Measurements from ENCODE around the gene DACT1.

Gene DACT1

DNA sequence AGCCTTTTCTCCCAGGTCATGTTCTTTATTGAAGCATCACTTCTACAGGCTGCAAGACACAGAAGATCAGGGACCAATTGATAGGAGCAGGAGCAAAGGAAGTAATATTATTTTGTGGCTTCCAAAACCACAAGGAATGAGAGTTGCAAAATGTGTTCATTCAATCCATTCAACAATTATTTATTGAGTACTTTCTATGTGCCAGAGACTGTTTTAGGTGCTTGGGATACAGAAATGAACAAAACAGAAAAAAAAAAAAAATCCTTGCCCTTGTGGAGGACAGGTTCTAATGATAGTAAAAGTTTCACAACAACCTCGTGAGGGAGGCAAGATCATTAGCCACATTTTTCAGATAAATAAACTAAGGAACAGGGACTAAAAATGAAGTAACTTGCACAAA is 20.1 kb upstream of the DACT1 start:
- Histone ChIP-seq H3K36me3 (ENCODE audit: insufficient read depth, low read length) (no peaks in the 10 kb centered on the region), H3K4me1 (ENCODE audit: control insufficient read depth, insufficient read depth, low read length) (no peaks in the 10 kb centered on the region), H3K9ac (ENCODE audit: low read depth, low read length) (no peak overlapping the region), H3K4me2 (ENCODE audit: low read length) (no peak overlapping the region), H3K27me3 (ENCODE audit: control insufficient read depth, insufficient read depth, low read length) (peaks cover 4% of the 10 kb centered on the region), H3K4me3 (ENCODE audit: low read length) (no peak overlapping the region), H3K9me3 (replicated peaks; ENCODE audit: low read length) (no peaks in the 10 kb centered on the region)

- H3K9ac ChIP-seq (ENCODE audit: low read depth, low read length) = no peak overlapping the region
Measured at GRCh38 chr14:58620011-58620410, 17.8 kb upstream of the DACT1 start.

DNA sequence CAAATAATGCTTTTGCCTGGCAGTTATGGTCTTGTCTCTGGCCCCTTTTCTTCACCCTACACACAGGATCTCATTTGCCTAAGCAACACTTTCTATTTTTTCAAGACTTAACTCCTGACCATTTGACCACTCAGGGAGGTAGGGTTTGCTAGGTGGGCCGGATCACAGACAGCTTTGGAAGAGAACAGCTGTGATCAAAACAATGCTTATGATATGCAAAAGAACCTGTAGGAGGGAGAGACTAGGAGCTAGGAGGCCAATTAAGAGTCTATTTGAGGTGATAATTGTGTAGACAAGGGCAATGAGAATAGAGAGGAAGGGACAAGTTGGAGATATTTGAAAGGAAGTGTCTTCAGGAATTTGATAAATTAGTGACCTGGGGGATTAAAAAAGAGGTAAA is 12.3 kb upstream of the DACT1 start:
- Histone ChIP-seq H3K4me2 (ENCODE audit: low read length) (no peak overlapping the region), H3K27me3 (ENCODE audit: control insufficient read depth, insufficient read depth, low read length) (peaks cover under 1% of the 10 kb centered on the region), H3K9me3 (replicated peaks; ENCODE audit: low read length) (no peaks in the 10 kb centered on the region), H3K36me3 (ENCODE audit: insufficient read depth, low read length) (no peaks in the 10 kb centered on the region), H3K9ac (ENCODE audit: low read depth, low read length) (no peak overlapping the region), H3K4me1 (ENCODE audit: control insufficient read depth, insufficient read depth, low read length) (peaks cover 13% of the 10 kb centered on the region), H3K4me3 (ENCODE audit: low read length) (no peak overlapping the region)

More at GRCh38 chr14:58620011-58620410, 17.8 kb upstream of the DACT1 start:
- H3K36me3 ChIP-seq (ENCODE audit: insufficient read depth, low read length) = no peaks in the 10 kb centered on the region
- no peak overlapping the region for H3K4me3 ChIP-seq (ENCODE audit: low read length)
- H3K27me3 ChIP-seq (ENCODE audit: control insufficient read depth, insufficient read depth, low read length) = peaks cover 4% of the 10 kb centered on the region
- H3K9me3 ChIP-seq (replicated peaks; ENCODE audit: low read length) = no peaks in the 10 kb centered on the region
- no peak overlapping the region for H3K4me2 ChIP-seq (ENCODE audit: low read length)
- H3K4me1 ChIP-seq (ENCODE audit: control insufficient read depth, insufficient read depth, low read length) = no peaks in the 10 kb centered on the region

DNA sequence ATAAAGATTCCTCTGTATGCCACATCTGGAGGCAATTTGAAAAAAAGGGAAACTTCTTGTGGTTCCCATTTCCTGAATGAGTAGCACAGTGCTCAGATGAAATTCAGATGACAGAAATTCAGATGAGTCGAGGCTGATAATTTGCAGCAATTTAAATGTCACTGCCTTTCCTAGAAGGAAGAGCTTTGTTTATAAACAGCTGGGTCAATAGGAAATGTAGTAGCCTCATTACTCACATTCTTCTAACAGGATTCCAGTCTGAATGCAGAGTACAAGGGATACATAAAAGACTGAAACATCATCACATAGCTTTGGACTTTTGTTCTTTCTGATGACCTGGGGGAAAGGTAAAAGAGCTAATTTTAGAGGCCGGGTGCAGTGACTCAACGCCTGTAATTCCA is 11.3 kb upstream of the DACT1 start:
- H3K4me2 ChIP-seq (ENCODE audit: low read length) = no peak overlapping the region
- peaks cover 13% of the 10 kb centered on the region for H3K4me1 ChIP-seq (ENCODE audit: control insufficient read depth, insufficient read depth, low read length)
- no peak overlapping the region for H3K4me3 ChIP-seq (ENCODE audit: low read length)
- no peak overlapping the region for H3K9ac ChIP-seq (ENCODE audit: low read depth, low read length)
- no peaks in the 10 kb centered on the region for H3K36me3 ChIP-seq (ENCODE audit: insufficient read depth, low read length)
- H3K27me3 ChIP-seq (ENCODE audit: control insufficient read depth, insufficient read depth, low read length) = no peaks in the 10 kb centered on the region
- no peaks in the 10 kb centered on the region for H3K9me3 ChIP-seq (replicated peaks; ENCODE audit: low read length)

GRCh38 chr14:58628406-58628805 is 9.4 kb upstream of the DACT1 start:
- peaks cover 13% of the 10 kb centered on the region for H3K4me1 ChIP-seq (ENCODE audit: control insufficient read depth, insufficient read depth, low read length)
- no peaks in the 10 kb centered on the region for H3K9me3 ChIP-seq (replicated peaks; ENCODE audit: low read length)
- H3K9ac ChIP-seq (ENCODE audit: low read depth, low read length) = no peak overlapping the region
- no peak overlapping the region for H3K4me2 ChIP-seq (ENCODE audit: low read length)
- H3K4me3 ChIP-seq (ENCODE audit: low read length) = no peak overlapping the region
- peaks cover 6% of the 10 kb centered on the region for H3K27me3 ChIP-seq (ENCODE audit: control insufficient read depth, insufficient read depth, low read length)
- H3K36me3 ChIP-seq (ENCODE audit: insufficient read depth, low read length) = no peaks in the 10 kb centered on the region

GRCh38 chr14:58629281-58629680 is 8.5 kb upstream of the DACT1 start:
- Histone ChIP-seq H3K9me3 (replicated peaks; ENCODE audit: low read length) (no peaks in the 10 kb centered on the region), H3K27me3 (ENCODE audit: control insufficient read depth, insufficient read depth, low read length) (peaks cover 6% of the 10 kb centered on the region), H3K4me3 (ENCODE audit: low read length) (no peak overlapping the region), H3K4me2 (ENCODE audit: low read length) (no peak overlapping the region), H3K36me3 (ENCODE audit: insufficient read depth, low read length) (no peaks in the 10 kb centered on the region), H3K4me1 (ENCODE audit: control insufficient read depth, insufficient read depth, low read length) (peaks cover 13% of the 10 kb centered on the region), H3K9ac (ENCODE audit: low read depth, low read length) (no peak overlapping the region)

GRCh38 chr14:58631732-58632131 is 6.0 kb upstream of the DACT1 start:
- peaks cover 6% of the 10 kb centered on the region for H3K27me3 ChIP-seq (ENCODE audit: control insufficient read depth, insufficient read depth, low read length)
- H3K4me1 ChIP-seq (ENCODE audit: control insufficient read depth, insufficient read depth, low read length) = peaks cover 8% of the 10 kb centered on the region
- no peaks in the 10 kb centered on the region for H3K9me3 ChIP-seq (replicated peaks; ENCODE audit: low read length)
- H3K36me3 ChIP-seq (ENCODE audit: insufficient read depth, low read length) = no peaks in the 10 kb centered on the region
- no peak overlapping the region for H3K9ac ChIP-seq (ENCODE audit: low read depth, low read length)
- no peak overlapping the region for H3K4me3 ChIP-seq (ENCODE audit: low read length)
- H3K4me2 ChIP-seq (ENCODE audit: low read length) = no peak overlapping the region

DNA sequence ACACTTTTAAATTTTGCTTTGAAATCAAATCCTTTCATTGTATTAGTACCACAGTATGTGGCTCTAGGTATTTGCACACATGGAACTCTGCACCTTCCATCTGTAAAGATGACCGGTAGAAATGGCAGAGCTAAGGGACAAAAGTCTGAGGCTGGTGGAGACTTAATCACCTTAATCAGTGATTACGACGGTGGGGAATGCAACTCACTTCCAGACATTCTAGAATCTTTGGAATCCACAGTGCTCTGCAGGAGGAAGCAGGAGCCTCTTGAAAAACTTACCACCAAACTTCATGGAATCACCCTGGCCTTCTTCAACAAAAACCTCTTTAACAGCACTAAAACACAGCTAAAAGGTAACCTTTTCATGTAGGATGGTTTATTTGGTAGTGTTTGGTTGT is 3.9 kb upstream of the DACT1 start:
- Histone ChIP-seq H3K4me1 (ENCODE audit: control insufficient read depth, insufficient read depth, low read length) (peaks cover 4% of the 10 kb centered on the region), H3K36me3 (ENCODE audit: insufficient read depth, low read length) (no peaks in the 10 kb centered on the region), H3K9me3 (replicated peaks; ENCODE audit: low read length) (no peaks in the 10 kb centered on the region), H3K27me3 (ENCODE audit: control insufficient read depth, insufficient read depth, low read length) (peaks cover 6% of the 10 kb centered on the region), H3K4me2 (ENCODE audit: low read length) (no peak overlapping the region), H3K4me3 (ENCODE audit: low read length) (no peak overlapping the region), H3K9ac (ENCODE audit: low read depth, low read length) (no peak overlapping the region)

GRCh38 chr14:58634406-58635090 is 3.2 kb upstream of the DACT1 start:
- H3K4me3 ChIP-seq (ENCODE audit: low read length) = no peak overlapping the region
- no peak overlapping the region for H3K9ac ChIP-seq (ENCODE audit: low read depth, low read length)
- H3K9me3 ChIP-seq (replicated peaks; ENCODE audit: low read length) = no peaks in the 10 kb centered on the region
- peaks cover 6% of the 10 kb centered on the region for H3K27me3 ChIP-seq (ENCODE audit: control insufficient read depth, insufficient read depth, low read length)
- no peak overlapping the region for H3K4me2 ChIP-seq (ENCODE audit: low read length)
- no peaks in the 10 kb centered on the region for H3K36me3 ChIP-seq (ENCODE audit: insufficient read depth, low read length)
- peaks cover 10% of the 10 kb centered on the region for H3K4me1 ChIP-seq (ENCODE audit: control insufficient read depth, insufficient read depth, low read length)

- Histone ChIP-seq H3K9me3 (replicated peaks; ENCODE audit: low read length) (no peaks in the 10 kb centered on the region), H3K4me3 (ENCODE audit: low read length) (no peak overlapping the region), H3K4me1 (ENCODE audit: control insufficient read depth, insufficient read depth, low read length) (peaks cover 16% of the 10 kb centered on the region), H3K4me2 (ENCODE audit: low read length) (no peak overlapping the region), H3K9ac (ENCODE audit: low read depth, low read length) (no peak overlapping the region), H3K36me3 (ENCODE audit: insufficient read depth, low read length) (no peaks in the 10 kb centered on the region), H3K27me3 (ENCODE audit: control insufficient read depth, insufficient read depth, low read length) (peaks cover 6% of the 10 kb centered on the region)
Measured at GRCh38 chr14:58635091-58635830, 2.5 kb upstream of the DACT1 start.

DNA sequence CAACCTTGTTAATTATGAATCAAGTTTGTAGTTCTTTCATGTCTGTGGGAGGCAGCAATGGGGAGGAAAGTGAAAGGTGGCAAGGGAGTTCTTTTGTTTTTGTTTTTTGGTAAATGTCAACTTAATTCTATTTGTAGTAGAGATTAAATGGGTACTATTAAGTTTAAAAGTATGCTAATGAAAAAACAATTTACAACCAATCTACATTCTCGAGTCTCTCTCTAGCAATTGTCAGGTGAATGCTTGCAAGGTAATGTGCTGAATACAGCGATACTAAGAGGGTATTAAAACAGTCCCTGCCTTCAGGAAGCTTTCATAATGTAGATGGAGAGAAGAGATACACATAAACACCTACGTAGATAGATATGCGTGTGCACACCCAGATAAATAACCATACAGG is 1.6 kb upstream of the DACT1 start:
- H3K9ac ChIP-seq (ENCODE audit: low read depth, low read length) = no peak overlapping the region
- H3K36me3 ChIP-seq (ENCODE audit: insufficient read depth, low read length) = peaks cover 7% of the 10 kb centered on the region
- no peaks in the 10 kb centered on the region for H3K9me3 ChIP-seq (replicated peaks; ENCODE audit: low read length)
- H3K4me2 ChIP-seq (ENCODE audit: low read length) = no peak overlapping the region
- H3K4me3 ChIP-seq (ENCODE audit: low read length) = no peak overlapping the region
- H3K27me3 ChIP-seq (ENCODE audit: control insufficient read depth, insufficient read depth, low read length) = peaks cover 6% of the 10 kb centered on the region
- peaks cover 24% of the 10 kb centered on the region for H3K4me1 ChIP-seq (ENCODE audit: control insufficient read depth, insufficient read depth, low read length)

- Histone ChIP-seq H3K9ac (ENCODE audit: low read depth, low read length) (peak overlapping the region; percentile 75), H3K27me3 (ENCODE audit: control insufficient read depth, insufficient read depth, low read length) (peaks cover 2% of the 10 kb centered on the region)
Measured at GRCh38 chr14:58637040-58637390, 747 bp upstream of the DACT1 start.

More at GRCh38 chr14:58637040-58637390, 747 bp upstream of the DACT1 start:
- Histone ChIP-seq H3K4me3 (ENCODE audit: low read length) (peak overlapping the region; percentile 90), H3K4me2 (ENCODE audit: low read length) (peak overlapping the region; percentile 96), H3K9me3 (replicated peaks; ENCODE audit: low read length) (no peaks in the 10 kb centered on the region), H3K4me1 (ENCODE audit: control insufficient read depth, insufficient read depth, low read length) (peaks cover 26% of the 10 kb centered on the region), H3K36me3 (ENCODE audit: insufficient read depth, low read length) (peaks cover 16% of the 10 kb centered on the region)

Measured in skeletal muscle satellite cell (primary cell).